GM12874 (cell line): ENCODE measurements around the gene DDX47.
A peak's percentile ranks its signal among the peaks of the same experiment; 100 is the strongest.

ENCODE experiments used
- CTCF ChIP-seq: IDR thresholded peaks from 2 replicates; pipeline ENCODE4 v1.5.1; 2011; ENCODE audit warnings: low read depth, mild to moderate bottlenecking, control low read depth, low read length, moderate library complexity; ENCODE audit not compliant: insufficient read depth

Gene DDX47

GRCh38 chr12:12779529-12779928, 33.6 kb upstream of the DDX47 start:
- no peak for TF ChIP-seq CTCF

GRCh38 chr12:12784116-12784515, 29.0 kb upstream of the DDX47 start:
- no peak for TF ChIP-seq CTCF

GRCh38 chr12:12784911-12785814, 28.0 kb upstream of the DDX47 start, which contains the start of gene APOLD1:
APOLD1 (plus strand) TSS chr12:12785659; CDS start chr12:12785692, 33 bp downstream.
- TF ChIP-seq CTCF, result no peak

- TF ChIP-seq CTCF, result no peak
These were observed 26.8 kb upstream of the DDX47 start for GRCh38 chr12:12786351-12786705.

GRCh38 chr12:12786706-12787601, 26.2 kb upstream of the DDX47 start:
- no peak for TF ChIP-seq CTCF

- TF ChIP-seq CTCF, result no peak
These were observed 25.0 kb upstream of the DDX47 start for GRCh38 chr12:12788131-12788530.

- TF ChIP-seq CTCF, result peak; percentile 64
These were observed 24.3 kb upstream of the DDX47 start for GRCh38 chr12:12788675-12789368.
